Astrocyte of the spinal cord (primary cell): Measurements from ENCODE around the gene ABCF2.

Source experiments
- DNase-seq: peaks from one replicate; pipeline ENCODE4 v3.0.0; 2011; ENCODE audit warnings: low read depth, low spot score
- H3K4me3 ChIP-seq: 2 replicates; pipeline ENCODE4 v1.5.1; 2011; ENCODE audit warnings: low read depth, mild to moderate bottlenecking, low read length, moderate library complexity
- CTCF ChIP-seq: IDR thresholded peaks from 2 replicates; pipeline ENCODE4 v1.5.1; 2012; ENCODE audit warnings: low read depth, mild to moderate bottlenecking, low read length, inconsistent platforms
- in situ Hi-C: cut with HindIII; loops from 2 replicates; pipeline ENCODE4 v1.10.0; 2017; ENCODE audit warnings: low sequenced_read_pairs

The ABCF2 gene

GRCh38 chr7:151206914-151207313 is 20.1 kb downstream of the ABCF2 start:
- DNase-seq = no peak
- in situ Hi-C loops = no loop called here
- no peak overlapping the region for H3K4me3 ChIP-seq
- no peak for TF ChIP-seq CTCF

GRCh38 chr7:151205730-151206129 is 21.3 kb downstream of the ABCF2 start:
- in situ Hi-C loops = no loop called here
- no peak for TF ChIP-seq CTCF
- H3K4me3 ChIP-seq = no peak overlapping the region
- DNase-seq = no peak

DNA sequence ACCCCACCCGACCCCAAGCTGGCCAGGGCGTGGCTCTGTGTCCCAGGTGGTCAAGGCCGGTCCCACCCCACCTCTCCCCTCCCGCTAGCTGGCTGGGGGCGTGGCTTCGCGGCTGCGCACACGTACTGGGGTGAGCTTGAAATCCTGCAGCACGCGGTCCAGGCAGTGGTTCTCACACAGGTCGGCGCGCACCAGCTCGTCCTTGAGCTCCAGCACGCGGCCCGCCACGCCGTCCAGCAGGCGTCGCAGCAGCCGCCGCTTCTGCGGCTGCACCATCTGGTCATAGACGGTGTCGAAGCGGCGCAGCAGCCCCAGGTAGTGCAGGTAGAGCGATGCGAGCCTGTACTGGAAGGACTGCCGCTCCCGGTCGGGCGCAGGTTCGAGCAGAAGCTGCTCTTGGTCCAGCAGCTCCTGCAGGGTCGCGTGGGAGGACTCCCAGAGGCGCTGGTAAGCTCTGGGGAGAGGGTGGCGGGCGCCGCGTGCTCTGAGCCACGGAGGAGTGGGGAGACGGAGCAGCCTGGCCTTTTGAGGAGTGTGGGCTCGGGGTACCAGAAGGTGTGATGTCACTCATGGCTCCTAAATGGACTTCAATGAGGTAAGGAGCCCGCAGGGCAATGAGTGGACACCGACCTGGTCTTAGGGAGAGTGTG is 22.5 kb downstream of the ABCF2 start:
- in situ Hi-C loops = no loop called here
- DNase-seq = no peak
- H3K4me3 ChIP-seq = no peak overlapping the region
- no peak for TF ChIP-seq CTCF

DNA sequence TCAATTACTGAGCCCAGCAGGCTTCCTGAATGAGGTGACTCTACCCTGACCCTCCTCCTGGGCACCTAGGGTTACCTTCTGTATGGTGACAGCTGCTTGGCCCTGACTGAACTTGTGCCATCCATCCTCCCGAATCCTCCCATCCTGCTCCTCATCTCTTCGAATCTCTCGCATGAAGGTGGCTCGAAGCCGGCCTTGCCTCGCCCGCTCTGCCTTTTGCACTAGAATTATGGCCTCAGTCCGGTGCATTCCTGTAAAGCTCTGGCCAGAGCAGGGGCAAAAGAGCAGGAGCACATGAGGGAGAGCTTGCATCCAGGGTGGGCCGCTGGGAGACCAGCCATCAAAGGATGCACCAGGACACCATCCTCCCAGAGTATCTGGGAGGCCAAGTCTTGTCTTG is 24.2 kb downstream of the ABCF2 start:
- no peak for TF ChIP-seq CTCF
- no peak overlapping the region for H3K4me3 ChIP-seq
- in situ Hi-C loops = no loop called here
- DNase-seq = no peak

DNA sequence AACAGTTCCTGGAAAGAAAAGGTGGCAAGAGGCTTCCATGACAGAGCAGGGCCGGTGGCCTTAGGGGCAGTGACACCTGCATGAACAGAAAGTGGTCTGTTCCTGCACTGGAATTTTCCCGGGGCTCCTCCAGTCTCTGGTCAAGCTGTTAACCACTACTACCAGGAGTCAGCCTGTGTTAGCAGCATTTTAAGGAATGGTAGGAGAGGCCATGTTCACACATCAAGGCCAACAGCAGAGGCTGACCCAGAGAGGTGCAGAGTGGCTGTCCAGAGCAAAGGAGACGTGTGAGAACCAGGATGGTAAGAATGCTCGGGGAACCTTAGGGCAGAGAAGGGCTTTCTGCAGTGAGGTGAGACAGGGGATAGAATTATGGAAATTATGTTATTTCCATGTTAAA is 25.3 kb downstream of the ABCF2 start:
- no peak for TF ChIP-seq CTCF
- DNase-seq = no peak
- in situ Hi-C loops = no loop called here
- no peak overlapping the region for H3K4me3 ChIP-seq

DNA sequence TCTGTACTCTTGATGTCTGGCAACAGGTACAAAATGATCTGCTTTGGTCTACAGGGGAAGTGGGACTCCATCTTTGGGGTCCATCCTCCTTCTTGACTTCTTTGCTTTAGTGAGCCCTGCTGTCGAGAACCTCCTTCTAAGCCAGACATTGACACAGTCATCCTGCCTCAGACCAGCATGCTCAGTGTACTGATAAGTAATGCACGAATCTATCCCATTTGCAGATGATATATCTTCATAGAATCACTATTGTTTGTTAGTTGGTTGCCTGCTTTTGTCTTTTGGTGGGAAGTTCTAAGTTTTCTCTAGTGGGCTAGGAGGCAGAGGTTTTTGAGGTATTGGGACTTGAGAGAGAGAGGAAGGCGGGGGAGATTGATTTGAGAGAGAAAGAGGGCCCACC is 25.7 kb downstream of the ABCF2 start:
- in situ Hi-C loops = no loop called here
- no peak overlapping the region for H3K4me3 ChIP-seq
- no peak for DNase-seq
- TF ChIP-seq CTCF = no peak
